HG03135 (cell line): Measurements from ENCODE around the gene ELL2.

Experiments
- ATAC-seq: cut with Tn5 transposase; IDR thresholded peaks from one replicate; pipeline ENCODE4 v1.9.1; 2021; ENCODE audit warnings: mild to moderate bottlenecking, moderate library complexity; ENCODE audit not compliant: unreplicated experiment

Gene ELL2

GRCh38 chr5:95961617-95962474 lies at the start of gene ELL2:
ELL2 (minus strand) TSS chr5:95961851; CDS start chr5:95961721, 130 bp downstream.
- ATAC-seq, result peak; percentile 92

GRCh38 chr5:96008987-96009647 lies 47.5 kb upstream of the ELL2 start:
- no peak for ATAC-seq

- no peak for ATAC-seq
Measured at GRCh38 chr5:96008487-96008886, 46.8 kb upstream of the ELL2 start.

- ATAC-seq, result no peak
Measured at GRCh38 chr5:96007051-96007450, 45.4 kb upstream of the ELL2 start.

- ATAC-seq, result no peak
Measured at GRCh38 chr5:96006291-96006690, 44.6 kb upstream of the ELL2 start.

GRCh38 chr5:96004754-96005153 lies 43.1 kb upstream of the ELL2 start:
- no peak for ATAC-seq

- no peak for ATAC-seq
Measured at GRCh38 chr5:96004087-96004486, 42.4 kb upstream of the ELL2 start.

GRCh38 chr5:96001262-96001661 lies 39.6 kb upstream of the ELL2 start:
- no peak for ATAC-seq

GRCh38 chr5:96000308-96000707 lies 38.7 kb upstream of the ELL2 start:
- no peak for ATAC-seq

GRCh38 chr5:95996904-95997723 lies 35.5 kb upstream of the ELL2 start:
- ATAC-seq, result no peak

GRCh38 chr5:95995962-95996489 lies 34.4 kb upstream of the ELL2 start:
- no peak for ATAC-seq

- ATAC-seq, result no peak
Measured at GRCh38 chr5:95993776-95994175, 32.1 kb upstream of the ELL2 start.

GRCh38 chr5:95993266-95993665 lies 31.6 kb upstream of the ELL2 start:
- ATAC-seq, result no peak

GRCh38 chr5:95989283-95990048 lies 27.8 kb upstream of the ELL2 start:
- no peak for ATAC-seq

- no peak for ATAC-seq
Measured at GRCh38 chr5:95988877-95989276, 27.2 kb upstream of the ELL2 start.

GRCh38 chr5:95988094-95988493 lies 26.4 kb upstream of the ELL2 start:
- ATAC-seq, result no peak

GRCh38 chr5:95986937-95987520 lies 25.4 kb upstream of the ELL2 start:
- no peak for ATAC-seq

GRCh38 chr5:95986001-95986400 lies 24.4 kb upstream of the ELL2 start:
- no peak for ATAC-seq

- no peak for ATAC-seq
Measured at GRCh38 chr5:95985249-95985648, 23.6 kb upstream of the ELL2 start.

- ATAC-seq, result no peak
Measured at GRCh38 chr5:95984287-95984938, 22.8 kb upstream of the ELL2 start.
